Lung microvascular endothelial cell (primary cell): Measurements from ENCODE around the gene SCAF1. TPM values are rescaled to one million over a fixed set of nuclear protein-coding genes. Genes with fewer than 3 reads are reported as not detected.
A peak's percentile ranks its signal among the peaks of the same experiment; 100 is the strongest.

Experiments used
- DNase-seq, 2 donors: peaks; one replicate each; pipeline versions ENCODE4 v3.0.0 to v3.0.0-alpha.2; 2010; ENCODE audit warnings: low read depth in 2 of 2
- total RNA-seq: library from RNA; depleted of rRNA; stranded (reverse); fragments of >200 nt; gene quantifications from 2 replicates; pipeline ENCODE4 v1.2.1, GENCODE V29; 2014

The SCAF1 gene
- total RNA-seq, 1 donor from 2014 or later: 6.3 TPM

DNA sequence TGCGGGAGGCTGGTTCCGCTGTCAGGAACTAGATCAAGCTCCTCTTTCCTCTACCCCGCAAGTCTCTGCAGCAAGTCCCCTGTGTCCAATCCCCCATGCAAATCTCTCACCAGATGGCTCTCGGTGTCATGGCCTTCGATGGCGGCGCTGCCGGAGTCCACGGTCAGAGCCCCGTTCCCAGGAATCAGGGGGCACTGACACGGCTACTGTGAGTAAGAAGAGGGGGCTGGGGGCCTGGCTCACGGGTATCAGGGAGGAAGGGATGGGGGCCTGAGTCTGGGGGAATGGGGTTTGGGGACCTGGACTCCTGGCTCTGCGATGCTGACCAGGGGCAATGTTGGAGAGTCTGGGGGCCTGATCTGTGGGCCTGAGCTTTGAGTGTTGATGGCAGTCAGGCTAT lies 4.0 kb downstream of the SCAF1 start:
- no peak for DNase-seq

GRCh38 chr19:49646586-49646985 lies 4.6 kb downstream of the SCAF1 start:
- no peak for DNase-seq

DNA sequence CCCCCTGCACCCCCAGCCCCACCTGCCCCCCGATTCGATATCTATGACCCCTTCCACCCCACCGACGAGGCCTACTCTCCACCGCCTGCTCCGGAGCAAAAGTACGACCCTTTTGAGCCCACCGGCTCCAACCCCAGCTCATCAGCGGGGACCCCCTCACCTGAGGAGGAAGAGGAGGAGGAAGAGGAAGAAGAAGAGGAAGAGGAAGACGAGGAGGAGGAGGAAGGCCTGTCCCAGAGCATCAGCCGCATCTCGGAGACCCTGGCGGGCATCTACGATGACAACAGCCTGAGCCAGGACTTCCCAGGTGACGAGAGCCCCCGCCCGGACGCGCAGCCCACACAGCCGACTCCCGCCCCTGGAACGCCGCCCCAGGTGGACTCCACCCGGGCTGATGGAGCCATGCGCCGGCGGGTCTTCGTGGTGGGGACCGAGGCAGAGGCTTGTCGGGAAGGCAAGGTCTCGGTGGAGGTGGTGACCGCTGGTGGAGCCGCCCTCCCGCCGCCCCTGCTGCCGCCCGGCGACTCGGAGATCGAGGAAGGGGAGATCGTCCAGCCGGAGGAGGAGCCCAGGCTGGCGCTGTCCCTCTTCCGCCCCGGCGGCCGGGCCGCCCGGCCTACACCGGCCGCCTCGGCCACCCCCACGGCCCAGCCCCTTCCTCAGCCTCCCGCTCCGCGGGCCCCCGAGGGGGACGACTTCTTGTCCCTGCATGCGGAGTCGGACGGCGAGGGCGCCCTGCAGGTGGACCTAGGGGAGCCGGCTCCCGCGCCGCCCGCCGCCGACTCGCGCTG lies 9.2 kb downstream of the SCAF1 start:
- DNase-seq: no peak

DNA sequence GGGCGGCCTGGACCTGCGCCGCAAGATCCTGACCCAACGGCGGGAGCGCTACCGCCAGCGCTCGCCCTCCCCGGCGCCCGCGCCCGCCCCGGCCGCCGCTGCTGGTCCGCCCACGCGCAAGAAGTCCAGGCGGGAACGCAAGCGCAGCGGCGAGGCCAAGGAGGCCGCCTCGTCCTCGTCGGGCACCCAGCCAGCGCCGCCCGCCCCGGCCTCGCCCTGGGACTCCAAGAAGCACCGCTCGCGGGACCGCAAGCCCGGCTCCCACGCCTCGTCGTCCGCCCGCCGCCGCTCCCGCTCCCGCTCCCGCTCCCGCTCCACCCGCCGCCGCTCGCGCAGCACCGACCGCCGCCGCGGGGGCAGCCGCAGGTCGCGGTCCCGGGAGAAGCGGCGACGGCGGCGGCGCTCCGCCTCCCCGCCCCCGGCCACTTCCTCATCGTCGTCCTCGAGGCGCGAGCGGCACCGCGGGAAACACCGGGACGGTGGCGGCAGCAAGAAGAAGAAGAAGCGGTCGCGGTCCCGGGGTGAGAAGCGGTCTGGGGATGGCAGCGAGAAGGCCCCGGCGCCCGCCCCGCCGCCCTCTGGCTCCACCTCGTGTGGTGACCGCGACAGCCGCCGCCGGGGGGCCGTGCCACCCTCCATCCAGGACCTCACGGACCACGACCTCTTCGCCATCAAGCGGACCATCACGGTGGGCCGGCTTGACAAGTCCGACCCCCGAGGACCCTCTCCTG lies 10.0 kb downstream of the SCAF1 start:
- no peak for DNase-seq

- no peak for DNase-seq
Observed at GRCh38 chr19:49652551-49653465, 10.8 kb downstream of the SCAF1 start.

DNA sequence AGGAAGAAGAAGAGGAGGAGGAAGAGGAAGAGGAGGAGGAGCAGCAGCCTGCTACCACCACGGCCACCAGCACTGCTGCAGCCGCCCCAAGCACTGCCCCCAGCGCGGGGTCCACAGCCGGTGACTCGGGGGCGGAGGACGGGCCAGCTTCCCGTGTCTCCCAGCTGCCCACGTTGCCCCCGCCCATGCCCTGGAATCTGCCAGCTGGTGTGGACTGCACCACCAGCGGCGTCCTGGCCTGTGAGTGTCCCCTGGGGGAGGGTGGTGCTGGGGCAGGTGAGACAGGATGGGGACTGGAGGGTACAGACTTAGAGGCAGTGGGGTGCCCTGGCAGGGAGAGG lies 11.4 kb downstream of the SCAF1 start:
- DNase-seq: no peak

DNA sequence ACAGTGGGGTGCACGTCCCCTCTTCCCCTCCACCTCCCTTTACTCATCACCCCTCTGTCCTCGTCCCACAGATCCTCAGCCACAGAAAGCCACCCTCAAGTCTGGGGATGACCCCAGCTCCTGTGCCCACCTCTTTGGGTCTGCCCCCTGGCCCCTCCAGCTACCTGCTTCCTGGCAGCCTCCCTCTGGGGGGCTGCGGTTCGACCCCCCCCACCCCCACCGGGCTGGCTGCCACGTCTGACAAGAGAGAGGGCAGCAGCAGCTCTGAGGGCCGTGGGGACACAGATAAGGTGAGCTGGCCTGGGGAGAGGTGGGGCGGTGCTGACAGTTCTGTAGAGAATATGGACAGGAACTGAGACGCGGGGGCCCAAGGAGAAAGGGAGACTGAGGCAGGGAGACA lies 12.6 kb downstream of the SCAF1 start:
- no peak for DNase-seq

GRCh38 chr19:49655570-49656455 lies 13.8 kb downstream of the SCAF1 start:
- DNase-seq: no peak

DNA sequence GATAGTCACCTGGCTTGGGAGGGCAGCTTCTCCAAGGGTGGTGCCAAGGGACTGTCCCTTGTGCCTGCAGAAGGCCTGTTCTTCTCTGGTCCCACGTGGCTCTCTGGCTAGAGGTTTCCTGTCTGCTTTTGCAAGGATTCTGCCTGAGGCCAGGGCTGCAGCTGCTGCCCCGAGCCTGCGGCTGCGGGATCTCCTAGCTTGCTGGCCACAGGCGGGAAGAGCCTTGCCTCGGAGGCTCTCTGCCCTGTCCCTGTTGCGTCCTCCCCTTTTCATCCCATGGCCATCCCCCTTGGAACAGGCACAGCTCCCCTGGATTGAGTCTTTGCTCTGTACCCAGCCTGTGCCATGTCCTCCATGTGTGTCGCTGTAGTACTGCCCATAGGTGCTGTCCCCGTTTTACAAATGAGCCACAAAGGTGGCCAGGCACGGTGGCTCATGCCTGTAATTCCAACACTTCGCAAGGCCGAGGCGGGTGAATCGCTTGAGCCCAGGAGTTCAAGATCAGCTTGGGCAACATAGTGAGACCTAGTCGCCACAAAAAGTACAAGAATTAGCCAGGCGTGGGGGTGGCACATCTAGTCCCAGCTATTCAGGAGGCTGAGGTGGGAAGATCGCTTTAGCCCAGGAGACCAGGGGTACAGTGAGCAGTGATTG lies 14.6 kb downstream of the SCAF1 start:
- no peak for DNase-seq

DNA sequence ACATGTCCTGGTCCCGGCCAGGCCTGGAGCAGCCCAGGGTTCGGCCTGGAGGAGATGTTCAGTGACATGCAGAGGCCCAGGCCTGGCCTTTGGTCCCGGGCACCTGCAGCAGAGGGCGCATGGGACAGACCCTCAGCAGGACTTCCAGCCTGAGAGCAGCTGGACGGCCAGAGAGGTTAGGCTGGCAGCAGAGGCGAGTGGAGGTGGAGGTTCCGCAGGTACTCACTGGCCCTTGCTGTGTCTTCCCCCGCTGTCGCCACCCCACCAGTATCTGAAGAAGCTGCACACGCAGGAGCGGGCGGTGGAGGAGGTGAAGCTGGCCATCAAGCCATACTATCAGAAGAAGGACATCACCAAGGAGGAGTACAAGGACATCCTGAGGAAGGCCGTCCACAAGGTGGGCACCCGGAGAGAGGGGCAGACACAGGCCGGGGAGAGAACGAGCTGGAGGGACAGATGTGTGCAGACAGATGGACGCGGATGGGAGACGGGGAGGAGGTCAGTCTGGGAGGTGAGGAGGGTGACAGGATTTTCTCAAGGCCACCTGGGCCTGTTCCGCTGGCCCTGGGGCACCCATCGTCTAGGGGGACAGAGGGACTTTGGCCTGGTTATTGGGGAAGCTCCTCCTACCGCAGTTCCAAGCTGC lies 15.6 kb downstream of the SCAF1 start:
- DNase-seq: no peak

DNA sequence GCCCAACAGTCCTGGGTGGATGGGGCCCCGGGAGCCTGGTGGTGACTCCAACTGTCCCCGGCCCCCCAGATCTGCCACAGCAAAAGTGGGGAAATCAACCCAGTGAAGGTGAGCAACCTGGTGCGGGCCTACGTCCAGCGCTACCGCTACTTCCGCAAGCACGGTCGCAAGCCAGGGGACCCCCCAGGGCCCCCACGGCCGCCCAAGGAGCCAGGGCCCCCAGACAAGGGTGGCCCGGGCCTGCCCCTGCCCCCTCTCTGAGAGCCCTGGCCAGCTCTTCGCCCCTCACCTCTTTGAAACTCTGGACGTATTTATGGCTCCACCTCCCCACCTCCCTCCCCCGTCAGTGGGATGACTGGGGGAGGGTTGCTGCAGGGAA lies 16.1 kb downstream of the SCAF1 start:
- DNase-seq: no peak

DNA sequence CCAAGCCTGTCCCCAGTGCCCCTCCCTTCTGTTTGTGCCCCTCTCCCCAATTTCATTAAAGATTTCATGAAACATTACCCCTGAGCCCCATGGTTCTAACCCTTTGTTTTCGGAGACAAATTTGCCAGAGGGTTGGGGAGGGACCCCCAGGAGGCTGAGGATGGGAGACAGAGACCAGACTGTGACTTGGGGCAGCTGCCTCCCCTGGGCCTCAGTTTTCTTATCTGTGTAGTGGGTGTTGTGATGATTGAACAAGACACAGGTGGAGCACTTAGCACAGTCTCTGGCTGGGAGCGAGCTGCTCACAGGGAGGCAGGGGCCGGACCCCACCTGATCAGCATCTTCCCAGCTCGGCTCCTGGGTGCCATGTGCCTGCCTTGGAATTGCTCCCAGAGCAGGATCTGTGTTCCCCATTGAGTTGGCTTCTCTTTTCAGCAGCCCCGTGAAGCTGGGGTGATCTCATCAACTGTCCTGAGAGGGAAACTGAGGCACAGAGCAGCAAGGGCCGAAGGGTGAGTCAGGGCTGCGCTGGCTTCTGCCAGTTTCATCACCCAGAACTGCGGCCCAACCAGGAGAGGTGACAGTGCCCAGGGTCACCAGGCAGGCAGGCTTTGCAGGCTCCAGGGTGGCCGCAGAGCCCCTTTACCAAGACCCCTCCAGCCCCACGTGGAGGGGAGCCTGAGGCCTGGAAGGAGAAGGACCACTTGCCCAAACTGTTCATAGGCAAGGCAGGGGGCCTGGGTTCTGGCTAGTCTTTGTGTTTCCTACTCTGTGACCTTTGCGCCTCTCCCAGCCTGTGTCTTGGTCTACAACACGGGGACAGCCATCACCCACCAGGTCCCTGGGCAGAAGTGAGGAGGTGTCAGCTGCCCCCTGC lies 16.8 kb downstream of the SCAF1 start:
- DNase-seq: no peak

GRCh38 chr19:49660338-49660961 lies 18.4 kb downstream of the SCAF1 start:
- DNase-seq: no peak

DNA sequence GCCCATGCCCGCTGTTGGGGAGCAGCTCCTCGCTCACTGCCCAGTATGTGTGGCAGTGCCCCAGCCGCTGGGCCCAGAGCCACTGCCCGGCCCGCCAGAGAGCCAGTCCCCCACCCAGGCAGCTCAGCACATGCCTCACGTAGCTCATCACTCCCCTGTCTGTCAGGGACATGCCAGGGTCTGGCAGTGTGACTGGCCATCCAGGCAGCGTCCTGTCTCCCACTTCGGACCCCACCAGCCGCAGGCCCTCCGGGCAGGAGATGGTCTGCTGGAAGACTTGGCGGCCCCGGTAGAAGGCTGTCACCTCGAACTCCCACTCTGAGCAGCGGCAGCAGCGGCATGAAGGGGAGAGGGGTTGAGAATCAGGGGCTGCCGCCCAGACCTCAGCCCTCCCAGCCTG lies 20.0 kb downstream of the SCAF1 start:
- DNase-seq: no peak

GRCh38 chr19:49663224-49663623 lies 21.2 kb downstream of the SCAF1 start:
- no peak for DNase-seq

DNA sequence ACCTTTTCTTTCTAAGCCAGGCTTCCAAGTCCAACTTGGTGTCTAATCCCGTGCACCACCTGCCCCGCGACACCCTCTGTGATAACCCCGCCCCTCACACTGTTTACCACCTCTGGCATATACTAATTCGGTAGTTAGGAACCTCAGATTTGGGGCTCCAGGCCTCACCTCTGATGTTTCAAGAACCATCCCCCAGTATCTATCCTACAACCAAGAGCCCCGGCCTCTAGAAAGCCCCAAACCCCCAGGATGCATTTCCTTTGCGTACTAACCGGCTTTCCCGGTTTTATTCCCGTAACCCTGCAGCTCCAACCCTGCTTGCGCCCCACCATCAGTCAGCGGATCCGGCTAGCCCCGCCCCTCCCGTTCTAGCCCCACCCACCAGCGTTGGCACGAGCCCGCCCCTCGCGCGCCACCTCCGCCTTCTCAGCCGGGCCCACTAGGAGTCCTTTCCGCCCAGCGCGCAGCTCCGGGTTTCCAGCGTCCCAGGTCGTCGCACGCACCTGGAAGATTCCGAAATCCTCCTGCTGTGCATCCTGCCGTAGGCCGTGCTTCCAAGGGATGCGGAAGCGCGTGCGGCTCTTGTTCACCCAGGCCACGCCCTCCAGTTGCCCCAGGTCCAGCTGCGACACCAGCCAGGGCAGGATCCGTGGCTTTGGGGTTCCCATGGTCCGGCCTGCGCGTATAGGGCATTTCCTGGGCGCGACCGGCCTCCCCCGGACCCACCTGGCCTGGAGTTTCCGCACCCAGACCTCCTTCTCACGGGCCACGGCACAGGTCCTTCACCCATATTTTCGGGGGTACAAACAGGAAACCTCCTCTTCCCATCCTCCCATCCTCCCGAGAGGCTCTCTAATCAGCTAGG lies 22.4 kb downstream of the SCAF1 start:
- peak; percentile 84 to 88 for DNase-seq

- DNase-seq: no peak
Observed at GRCh38 chr19:49665036-49665350, 23.0 kb downstream of the SCAF1 start.
